Stimulated activated CD4-positive, alpha-beta T cell treated with anti-CD3 and anti-CD28 coated beads, Interleukin-12 subunit alpha, Interleukin-12 subunit beta, amount 100 ng/mL, for 48 hours (primary cell): Measurements from ENCODE around the gene NFIA.

Experiments used
- DNase-seq, 3 donors: peaks; one replicate each; pipeline ENCODE4 v3.0.0-alpha.2; 2020; ENCODE audit warnings: low read depth in 2 of 3, low spot score in 1 of 3

The NFIA gene

DNA sequence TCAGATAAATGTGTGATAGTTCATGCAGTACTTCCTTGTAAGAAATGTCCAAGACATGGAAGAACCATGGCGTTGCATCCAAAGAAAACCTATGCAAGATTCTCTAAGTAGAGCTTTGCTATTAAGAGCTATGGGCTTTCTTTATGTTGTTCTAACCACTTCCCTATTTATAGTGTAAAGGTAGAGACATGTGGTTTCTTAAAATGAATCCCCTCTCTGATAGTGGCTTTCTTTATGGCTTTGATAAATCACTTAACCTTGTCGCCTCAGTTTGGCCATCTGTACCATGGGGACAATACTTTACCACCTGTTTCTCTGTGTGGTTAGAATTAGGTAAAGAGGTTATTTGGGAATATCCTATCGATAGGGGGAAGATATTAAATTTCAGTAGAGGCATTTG lies 305.5 kb downstream of the NFIA start:
- DNase-seq, result no peak

DNA sequence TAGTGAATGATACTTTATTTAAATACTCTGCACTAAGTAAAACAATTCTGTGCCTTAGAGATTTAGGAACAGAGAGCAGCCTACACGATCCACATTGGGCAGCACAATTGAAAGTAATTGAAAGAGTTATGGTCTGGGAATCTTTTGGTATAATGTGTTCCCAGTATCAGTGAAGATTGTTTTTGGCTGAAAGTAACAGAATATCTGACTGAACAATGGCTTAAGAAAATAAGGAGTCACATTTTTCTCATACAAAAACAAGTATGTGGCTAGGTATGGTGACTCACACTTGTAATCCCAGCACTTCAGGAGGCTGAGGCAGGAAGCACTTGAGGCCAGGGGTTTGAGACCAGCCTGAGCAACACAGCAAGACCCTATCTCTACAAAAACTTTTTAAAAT lies 306.2 kb downstream of the NFIA start:
- no peak for DNase-seq

DNA sequence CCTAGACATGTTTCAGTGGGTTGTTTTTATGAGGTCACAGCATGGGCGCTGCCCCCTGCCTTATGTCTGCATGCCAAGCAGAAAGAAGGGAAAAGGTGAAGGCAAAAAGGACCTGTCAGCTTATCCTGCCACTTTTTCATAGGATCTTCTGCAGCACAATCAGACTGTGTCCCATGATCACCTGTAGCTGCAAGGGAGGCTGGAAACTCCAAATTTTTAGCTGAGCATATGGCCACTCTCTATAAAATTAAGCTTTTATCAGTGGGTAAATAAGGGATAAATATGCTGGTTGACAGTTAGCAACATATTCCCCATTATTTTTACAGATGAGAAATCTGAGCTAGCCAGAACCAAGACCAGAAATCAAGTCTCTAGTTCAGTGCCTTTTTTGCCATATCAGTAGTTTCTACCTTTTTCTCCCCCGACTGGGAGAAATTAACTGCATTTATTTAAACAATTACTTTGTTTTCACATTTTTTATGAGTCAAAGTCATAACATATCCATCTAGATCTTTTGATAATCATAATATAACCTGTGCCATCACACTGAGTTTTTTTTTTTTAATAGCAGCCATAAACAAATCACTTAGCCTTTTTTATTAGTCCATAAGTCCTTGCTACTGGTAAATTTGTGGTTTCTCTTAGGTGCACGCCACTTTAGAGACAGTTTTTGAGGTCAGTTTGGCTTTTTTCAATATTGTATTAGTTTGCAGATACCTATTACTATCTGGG lies 307.0 kb downstream of the NFIA start:
- DNase-seq, result no peak

DNA sequence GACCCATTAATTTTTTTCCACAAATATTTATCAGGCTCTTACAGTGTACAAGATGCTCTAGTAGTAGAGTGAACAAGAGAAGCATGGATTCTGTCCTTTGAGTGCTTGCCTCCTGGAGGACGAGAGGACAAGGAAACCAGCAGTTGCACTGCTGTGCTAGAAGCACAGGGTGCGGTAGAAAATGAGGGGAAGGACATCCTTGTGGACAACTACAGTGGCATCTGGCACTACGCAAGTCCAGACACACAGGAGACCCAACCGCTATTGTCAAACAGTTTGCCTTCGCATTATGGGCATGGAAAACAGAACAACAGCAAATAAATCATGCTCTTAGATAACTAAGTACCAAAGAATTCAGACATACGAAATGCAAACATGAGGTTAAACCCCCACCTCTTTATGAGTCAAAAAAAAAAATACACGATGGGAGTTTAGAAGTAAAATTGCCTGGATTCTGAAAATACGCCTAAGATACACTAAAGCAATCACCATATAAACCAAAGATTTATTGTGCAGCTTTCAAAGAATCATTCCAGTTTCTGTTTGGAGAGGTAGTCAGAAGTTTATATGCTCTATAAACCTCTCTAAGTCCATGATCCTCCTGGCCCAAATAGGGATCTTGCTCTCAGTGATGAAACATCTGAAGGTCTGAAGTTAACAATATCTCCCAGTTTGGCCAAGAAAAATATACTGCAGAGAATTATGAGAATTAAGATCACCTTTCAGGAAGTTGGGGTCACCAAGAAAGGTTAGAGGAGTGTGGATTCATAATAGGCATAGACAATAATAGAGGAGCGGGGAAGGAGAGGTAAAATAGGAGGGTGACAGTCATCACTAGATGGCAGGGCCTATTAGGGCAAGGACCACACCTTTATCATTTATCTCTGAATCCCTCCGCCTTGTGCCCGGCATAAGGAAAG lies 307.8 kb downstream of the NFIA start:
- no peak for DNase-seq

DNA sequence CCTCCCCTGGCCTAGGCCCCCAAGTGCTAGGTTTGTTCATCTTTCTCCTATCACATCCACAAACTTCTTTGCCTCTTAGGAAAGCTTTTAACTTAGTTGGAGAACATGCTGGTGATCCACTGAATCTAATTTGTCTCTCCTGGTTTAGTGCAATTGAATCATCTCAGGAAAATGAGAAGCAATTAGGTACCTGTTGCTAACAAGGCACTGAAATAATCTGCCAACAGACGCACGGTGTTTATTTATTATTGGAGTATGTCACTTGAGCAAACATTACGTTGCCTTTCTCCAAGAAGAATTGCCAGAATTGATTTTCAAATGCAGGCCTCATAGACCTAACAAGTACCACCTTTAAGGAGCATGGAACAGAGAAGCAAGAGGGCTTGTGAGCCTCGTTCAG lies 309.4 kb downstream of the NFIA start:
- DNase-seq, result no peak

DNA sequence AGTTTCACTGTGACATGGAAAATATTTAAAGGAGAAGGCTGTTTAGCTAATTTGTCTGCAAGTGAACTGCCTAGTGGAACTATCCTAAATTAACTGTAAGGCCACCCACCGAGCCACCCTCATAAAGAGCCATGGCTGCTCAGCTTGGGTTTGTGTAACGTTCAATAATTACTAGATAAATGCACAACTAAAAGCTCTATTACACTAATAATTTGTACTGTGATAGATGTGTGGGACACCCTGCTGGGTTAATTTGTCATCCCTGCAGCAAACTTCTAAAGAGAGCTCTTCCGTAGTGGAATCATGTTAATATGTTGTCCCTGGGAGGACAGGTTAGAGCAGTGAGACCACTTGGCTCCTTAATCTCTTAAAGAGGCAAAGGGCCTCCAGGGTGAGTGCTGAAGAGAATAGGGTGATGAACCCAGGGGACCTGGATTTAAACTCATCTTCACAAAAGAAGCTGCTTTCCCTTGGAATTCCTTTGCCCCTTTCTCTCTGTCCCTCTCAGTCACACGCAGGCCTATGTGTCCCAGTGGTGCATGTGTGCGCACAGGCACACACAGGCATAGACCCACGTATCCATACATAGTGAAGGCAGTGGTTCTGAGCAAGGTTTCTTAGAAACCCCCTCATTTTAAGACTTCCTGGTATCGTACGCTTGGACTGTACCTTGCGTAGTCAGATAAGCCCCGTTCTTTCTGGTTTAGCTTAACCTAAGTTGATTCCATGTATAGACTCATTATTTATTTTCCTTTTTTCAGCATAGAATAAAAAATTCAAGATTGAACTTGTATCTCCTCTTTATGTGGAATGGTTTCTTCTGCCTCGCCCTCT lies 310.3 kb downstream of the NFIA start:
- no peak for DNase-seq

GRCh38 chr1:61393575-61393974 lies 311.2 kb downstream of the NFIA start:
- DNase-seq, result no peak

DNA sequence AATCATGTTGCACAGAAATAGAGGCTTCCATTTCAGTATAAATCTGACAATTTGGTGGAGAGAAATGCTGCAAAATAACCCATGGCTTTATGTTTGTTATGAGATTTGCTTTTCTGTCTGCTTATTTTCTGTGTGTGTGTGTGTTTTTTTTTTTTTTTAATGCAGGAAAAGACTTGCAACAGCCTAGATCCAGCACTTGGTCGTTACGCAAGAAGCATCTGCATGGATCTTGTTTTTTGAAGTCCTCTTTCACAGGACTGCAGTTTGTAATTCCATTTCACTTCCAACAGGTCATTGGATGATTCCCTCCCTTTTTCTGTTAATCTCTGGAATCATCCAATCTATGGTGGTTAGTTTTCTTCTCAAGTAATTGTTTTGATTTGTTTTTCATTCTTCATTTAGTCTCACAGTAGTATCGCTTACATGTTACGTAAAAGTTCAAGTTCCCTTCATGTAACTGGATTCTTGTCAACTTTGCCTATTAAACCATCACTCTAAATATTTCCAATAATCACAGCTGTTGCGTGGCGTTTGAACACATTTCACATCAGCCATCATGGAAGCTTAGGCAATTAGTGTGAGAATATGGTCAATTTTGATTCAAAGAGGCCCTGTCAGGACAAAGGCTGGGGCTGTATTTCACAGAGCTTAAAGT lies 312.9 kb downstream of the NFIA start:
- DNase-seq, result no peak

GRCh38 chr1:61397495-61397894 lies 315.1 kb downstream of the NFIA start:
- no peak for DNase-seq

GRCh38 chr1:61397935-61398334 lies 315.6 kb downstream of the NFIA start:
- DNase-seq, result no peak

- DNase-seq, result no peak
Observed at GRCh38 chr1:61399199-61399598, 316.8 kb downstream of the NFIA start.

GRCh38 chr1:61400131-61400770 lies 317.9 kb downstream of the NFIA start:
- DNase-seq, result no peak

- no peak for DNase-seq
Observed at GRCh38 chr1:61400997-61401396, 318.6 kb downstream of the NFIA start.

GRCh38 chr1:61403679-61404596 lies 321.6 kb downstream of the NFIA start:
- no peak for DNase-seq

DNA sequence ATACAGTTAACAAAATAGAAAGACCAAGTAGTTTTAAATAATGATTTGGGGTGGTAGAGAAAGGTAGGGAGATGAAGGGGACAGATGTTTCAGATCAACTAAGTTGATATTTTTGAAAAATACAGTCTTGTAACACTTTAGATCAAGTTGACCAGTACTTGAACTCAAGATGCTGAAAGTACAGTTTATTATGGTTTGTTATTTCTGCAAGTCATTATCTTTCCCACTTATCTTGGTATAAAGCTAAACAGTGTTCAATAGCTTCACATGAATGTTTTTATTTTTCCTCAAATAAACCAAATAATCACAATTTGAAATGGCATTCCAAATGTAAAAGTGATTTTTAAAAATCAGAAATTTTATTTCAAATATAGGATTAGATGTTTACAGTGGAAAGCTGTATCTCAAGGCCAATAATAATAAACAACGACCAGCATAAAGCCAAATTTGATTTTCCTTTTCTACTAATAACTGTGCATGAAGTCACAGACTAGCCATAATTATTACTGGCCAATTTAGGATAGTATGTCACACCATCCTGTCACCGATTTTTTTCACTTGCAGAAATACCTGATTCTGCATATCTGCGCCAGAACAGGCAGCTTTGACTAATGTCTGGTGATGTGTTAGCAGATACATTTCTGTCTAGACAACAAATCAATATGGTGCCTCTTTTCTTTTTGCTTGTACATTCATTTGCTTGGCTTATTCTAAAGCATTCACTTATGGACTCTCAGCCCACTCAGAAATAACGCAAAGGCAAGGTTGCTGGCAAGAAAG lies 322.4 kb downstream of the NFIA start:
- no peak for DNase-seq

DNA sequence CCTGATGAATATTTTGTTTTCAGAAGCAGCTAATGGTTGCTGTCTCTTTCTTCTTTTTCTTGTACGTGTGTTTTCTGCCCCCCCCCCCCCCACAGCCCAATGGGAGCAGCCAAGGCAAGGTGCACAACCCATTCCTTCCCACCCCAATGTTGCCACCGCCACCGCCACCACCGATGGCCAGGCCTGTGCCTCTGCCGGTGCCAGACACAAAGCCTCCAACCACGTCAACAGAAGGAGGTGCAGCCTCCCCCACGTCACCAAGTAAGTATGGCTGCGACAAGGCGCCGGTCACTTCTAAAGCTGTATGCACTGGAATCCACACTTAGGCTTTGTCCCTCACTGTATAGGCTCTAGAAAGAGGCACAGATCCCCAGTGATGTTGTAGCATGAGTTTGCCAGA lies 324.1 kb downstream of the NFIA start:
- DNase-seq, result no peak

GRCh38 chr1:61412601-61413000 lies 330.2 kb downstream of the NFIA start:
- DNase-seq, result no peak

- no peak for DNase-seq
Observed at GRCh38 chr1:61419196-61419595, 336.8 kb downstream of the NFIA start.

DNA sequence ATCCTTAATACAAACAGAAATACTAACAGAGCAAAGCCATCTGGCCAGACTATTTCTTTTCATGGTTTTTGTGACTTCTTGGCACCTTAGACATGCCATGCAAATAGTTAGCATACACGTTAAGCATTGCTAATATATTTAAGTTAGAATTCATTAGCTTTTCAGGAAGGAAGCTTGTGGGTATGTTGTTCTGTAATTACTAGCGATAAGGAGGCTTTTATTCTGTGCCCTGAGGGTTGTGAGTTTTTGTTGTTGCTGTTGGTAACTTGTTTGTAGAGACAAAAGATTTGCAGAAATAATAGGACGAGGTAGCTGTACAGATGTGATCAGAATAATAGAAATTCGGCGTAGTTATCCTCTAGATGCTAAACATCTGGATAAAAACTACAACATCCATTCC lies 337.3 kb downstream of the NFIA start:
- no peak for DNase-seq
